Activated CD4-positive, CD25-positive, alpha-beta regulatory T cell (primary cell): ENCODE results near the gene BLTP3B.
A peak's percentile ranks its signal among the peaks of the same experiment; 100 is the strongest.
"Not testable (repeated sequence)": the region's sequence is repeated elsewhere in the genome, so short reads cannot be mapped to it uniquely, and the experiment has no call there.

Source experiments
- DNase-seq, 4 experiments: peaks; one replicate each; lab custom pipeline; 2025; lab: John Stamatoyannopoulos, UW

Gene BLTP3B

DNA sequence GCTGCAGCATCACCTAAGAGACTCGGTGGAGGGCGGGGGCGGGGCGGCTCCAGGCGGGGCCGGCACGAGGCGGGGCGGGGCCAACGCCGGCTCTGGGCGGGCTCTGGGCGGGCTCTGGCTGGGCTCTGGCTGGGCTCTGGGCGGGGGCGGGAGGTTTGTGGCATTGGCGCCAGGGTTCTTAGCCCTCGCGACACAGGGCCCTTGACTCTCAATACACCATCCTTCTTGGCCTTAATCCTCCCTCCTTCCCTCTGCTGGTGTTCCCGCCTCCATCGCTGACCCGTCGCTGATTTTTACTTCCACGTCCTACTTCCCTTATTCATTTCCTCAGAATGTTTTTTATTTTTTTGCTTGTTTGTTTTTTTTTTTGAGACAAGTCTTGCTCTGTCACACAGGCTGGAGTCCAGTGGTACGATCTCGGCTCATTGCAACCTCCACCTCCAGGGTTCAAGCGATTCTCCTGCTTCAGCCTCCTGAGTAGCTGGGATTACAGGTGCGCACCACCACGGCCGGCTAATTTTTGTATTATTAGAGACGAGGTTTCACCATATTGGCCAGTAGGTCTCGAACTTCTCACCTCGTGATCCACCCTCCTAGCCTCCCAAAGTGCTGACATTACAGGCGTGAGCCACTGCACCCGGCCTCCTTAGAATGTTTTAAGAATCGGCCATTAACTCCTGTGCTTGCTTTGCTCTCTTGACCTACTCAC is at the start of gene BLTP3B:
Gene BLTP3B, minus strand, starts transcription at position 24 of the 709 bp plus-strand sequence. CDS start 239 bp downstream, outside the sequence.
- peak; percentile 86 to 90 (median 86) for DNase-seq

DNA sequence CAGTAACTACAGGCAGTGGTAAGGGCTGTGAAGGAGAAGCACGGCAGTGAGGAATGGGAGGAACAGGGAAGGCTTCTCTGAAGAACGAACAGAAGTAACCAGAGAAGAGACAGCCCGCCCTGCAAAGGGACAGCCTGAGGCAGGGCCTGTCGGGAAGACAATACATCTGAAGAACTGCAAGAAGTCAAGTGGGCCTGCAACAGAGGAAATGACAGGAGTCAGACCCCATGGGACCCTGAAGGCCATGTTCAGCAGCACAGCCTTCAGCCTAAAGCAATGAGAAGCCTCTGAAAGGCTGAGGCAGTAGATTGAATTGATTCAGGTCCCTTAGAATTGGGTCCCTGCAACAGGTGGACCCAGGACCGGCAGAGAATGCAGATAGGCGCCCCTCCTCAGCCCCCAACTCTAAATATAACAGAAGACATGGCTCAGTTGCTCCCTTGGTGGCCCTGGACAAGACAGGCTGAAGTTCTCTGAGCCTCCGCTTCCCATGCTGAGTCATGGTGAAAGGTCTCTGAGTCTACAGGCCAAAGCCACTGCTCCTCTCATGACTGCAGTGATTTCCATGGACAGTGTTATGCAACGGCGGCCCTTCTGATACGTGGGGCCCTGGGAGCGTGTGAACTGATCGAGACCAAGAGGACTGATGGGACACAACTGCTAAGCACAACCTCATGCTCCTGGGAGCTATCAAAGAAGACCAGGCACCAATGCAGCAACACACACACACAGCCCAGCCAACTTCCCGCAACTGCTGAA is 47.1 kb upstream of the BLTP3B start:
- DNase-seq: no peak

- DNase-seq: not testable (repeated sequence)
Measured at GRCh38 chr12:100188888-100189635, 46.4 kb upstream of the BLTP3B start.

- no peak for DNase-seq
Measured at GRCh38 chr12:100187857-100188519, 45.3 kb upstream of the BLTP3B start.

GRCh38 chr12:100187068-100187467 is 44.4 kb upstream of the BLTP3B start:
- DNase-seq: no peak

DNA sequence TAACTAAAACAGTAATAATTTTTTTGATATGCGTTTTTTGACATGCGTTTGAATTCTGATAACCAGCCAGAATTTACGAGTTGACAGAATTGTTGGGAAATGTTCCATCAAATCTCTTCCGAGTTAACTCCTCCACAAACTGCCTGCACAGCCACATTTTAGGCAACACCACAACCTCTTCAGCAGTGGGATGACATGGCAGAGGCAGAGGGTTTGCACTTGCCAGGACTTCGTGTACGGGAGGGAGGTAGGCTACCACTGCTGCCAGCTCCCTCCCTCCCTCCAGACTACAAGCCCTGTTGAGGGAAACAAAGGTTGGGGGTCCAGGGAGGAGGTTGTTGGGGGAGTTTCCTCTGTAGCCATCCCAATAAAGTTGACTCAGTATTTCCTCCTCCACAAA is 43.4 kb upstream of the BLTP3B start:
- DNase-seq: no peak

DNA sequence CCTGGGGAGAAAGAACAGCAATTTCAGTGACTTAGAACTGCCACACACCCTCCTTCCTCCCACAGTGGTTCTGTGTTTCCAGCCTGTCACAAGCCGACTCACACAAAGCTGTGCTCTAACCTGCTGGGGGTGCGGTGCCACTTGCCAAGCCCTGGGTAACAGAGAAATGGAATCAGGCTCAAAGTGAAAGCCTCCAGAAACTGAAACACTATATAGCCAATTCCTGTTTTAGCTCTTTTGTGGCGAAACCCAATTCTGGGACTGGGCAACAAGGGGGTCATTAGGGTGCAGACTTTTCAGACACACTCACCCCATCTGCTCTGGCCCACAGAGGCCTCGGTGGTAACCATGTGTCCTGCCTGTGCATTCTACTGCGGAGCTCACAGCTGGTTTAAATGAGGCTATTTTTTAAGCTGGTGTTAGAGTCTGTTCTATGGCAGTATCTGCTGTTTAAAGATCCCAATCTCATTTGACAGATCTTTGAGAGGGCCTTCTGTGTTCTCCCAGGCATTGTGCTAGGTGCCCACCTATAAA is 42.8 kb upstream of the BLTP3B start:
- DNase-seq: no peak

- no peak for DNase-seq
Measured at GRCh38 chr12:100184549-100185145, 42.0 kb upstream of the BLTP3B start.

DNA sequence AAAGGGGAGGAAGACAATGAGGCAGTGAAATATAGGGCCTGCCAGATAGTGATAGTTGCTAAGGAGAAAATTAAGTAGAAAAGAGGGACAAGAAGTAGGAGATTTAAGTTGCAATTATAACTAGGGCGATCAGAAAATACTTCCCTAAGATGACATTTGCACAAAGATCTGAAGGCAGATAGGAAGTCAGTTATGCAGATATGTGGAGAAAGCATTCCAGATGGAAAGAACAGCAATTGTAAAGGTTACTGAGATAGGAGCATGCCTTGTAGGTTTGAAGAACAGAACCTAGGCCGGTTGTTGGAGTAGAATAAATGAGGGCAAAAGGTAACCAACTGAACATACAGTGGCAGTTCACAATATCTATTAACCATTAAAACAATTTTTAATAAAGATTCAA is 36.6 kb upstream of the BLTP3B start:
- no peak for DNase-seq

GRCh38 chr12:100176493-100176892 is 33.8 kb upstream of the BLTP3B start:
- DNase-seq: not testable (repeated sequence)

GRCh38 chr12:100174495-100174894 is 31.8 kb upstream of the BLTP3B start:
- DNase-seq: no peak

DNA sequence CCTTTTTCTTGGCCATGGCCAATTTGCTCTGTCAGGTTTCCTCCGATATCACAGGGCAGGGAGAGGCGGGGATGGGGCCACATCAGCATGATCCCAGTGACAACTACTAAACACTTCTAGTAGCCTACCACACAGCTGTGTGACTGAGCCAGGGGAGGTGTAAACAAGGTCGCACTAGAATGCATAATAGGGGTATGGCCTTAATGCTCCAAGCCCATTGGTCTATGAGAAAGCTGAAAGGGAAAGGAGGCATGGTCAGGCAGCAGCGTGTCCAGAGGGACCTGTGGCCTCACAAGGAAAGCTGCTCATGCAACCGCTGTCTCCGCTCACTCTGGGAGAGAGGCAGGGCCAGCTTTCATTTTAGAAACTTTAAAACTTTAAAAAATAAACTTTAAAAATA is 30.4 kb upstream of the BLTP3B start:
- DNase-seq: no peak

GRCh38 chr12:100171248-100171647 is 28.6 kb upstream of the BLTP3B start:
- no peak for DNase-seq

DNA sequence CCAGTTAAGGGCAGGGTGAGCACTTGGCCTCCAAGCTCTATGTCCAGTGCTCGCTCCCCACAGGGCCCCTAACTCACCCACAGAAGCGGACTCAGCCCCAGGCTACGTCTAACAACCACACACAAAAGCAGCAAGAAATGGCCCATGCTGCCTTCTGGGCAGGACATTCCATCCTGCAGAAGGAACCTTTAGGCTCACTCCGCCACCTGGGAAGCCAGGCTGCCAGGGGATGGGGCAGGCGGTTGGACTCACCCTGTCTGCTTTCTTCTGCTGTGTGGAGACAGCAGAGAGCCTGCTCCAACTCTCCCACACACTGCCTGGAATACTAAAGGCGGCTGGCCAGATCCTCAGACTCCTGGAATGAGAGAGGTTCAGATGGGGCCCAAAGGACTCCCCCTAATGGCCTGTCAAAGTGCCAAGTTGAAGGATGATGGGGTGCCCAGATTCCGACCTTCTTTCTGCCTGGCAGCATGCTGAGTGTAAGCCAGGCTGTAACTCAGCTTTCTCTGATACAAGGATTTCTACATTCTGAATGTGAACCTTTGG is 27.7 kb upstream of the BLTP3B start:
- no peak for DNase-seq

GRCh38 chr12:100169345-100169744 is 26.7 kb upstream of the BLTP3B start:
- DNase-seq: no peak

GRCh38 chr12:100168562-100168961 is 25.9 kb upstream of the BLTP3B start:
- no peak for DNase-seq

DNA sequence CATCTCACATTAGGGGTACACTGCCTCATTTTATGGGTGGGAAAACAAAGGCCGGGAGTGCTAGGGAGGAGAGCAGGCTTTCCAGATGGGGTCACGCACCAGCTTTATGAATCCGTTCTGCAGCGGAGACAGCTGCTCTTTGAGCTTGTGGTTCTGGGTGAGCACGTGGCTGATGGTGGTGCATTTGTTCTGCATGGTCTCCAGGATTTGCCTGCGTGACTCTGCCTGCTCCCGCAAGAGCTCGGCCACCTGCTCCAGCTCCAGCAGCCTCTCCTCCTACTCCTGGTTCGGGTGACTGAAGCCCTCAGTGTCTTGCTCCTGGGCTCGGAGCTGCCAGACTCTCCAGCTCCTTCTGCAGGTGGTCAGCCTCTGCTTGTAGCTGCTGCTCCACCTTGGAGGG is 23.6 kb upstream of the BLTP3B start:
- DNase-seq: no peak

GRCh38 chr12:100165356-100165755 is 22.7 kb upstream of the BLTP3B start:
- no peak for DNase-seq

DNA sequence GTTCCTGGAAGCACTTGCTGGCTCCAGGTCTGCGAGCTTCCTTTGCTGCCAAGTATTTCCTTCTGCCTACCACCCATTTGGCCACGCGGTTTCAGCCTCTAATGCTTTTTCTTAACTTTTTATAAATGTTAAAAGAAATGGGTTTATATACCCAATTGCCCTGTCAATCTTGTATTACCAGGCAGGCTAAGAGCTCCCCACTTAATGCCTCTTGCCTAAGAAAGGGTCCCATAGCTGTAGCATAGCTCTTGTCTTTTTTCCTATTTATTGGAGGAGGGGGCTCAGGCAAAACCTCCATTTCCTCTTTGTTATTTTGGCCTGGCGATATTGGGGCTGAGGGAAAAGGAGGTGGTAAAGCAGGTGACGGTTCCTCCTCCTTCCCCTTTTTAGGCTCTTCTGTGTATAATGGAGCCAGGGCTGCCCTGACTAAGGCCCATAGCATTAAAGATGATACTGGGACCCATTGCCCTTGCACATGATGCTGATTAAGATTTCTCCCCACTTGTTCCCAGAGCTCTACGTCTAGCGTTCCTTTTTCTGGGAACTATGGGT is 21.6 kb upstream of the BLTP3B start:
- no peak for DNase-seq

GRCh38 chr12:100163416-100164152 is 20.9 kb upstream of the BLTP3B start:
- DNase-seq: peak; percentile 18 to 40 (median 34)
